Measurements from ENCODE around the gene SLC39A7. TPM values are rescaled to one million over a fixed set of nuclear protein-coding genes. Genes with fewer than 3 reads are reported as not detected.

SLC39A7 gene
- total and polyA plus RNA-seq, 2 of the 13 experiments (the other 11 are each of a cell fraction or from before 2014, with no cell fraction given) = 142 to 229 TPM

GRCh38 chr6:33172688-33173534 lies 27.8 kb upstream of the SLC39A7 start (continued):
- TF ChIP-seq SRSF1 (optimal IDR thresholded peaks at IDR 0.05; ENCODE audit: low read depth, low read length) = no peak
- 0 out of 2 replicates have a peak, but pooled peaks have one; percentile 16 for TF ChIP-seq EED (CRISPR knock-in tag; IDR thresholded peaks at IDR 0.05)
- no peak for TF ChIP-seq FOXP1 (IDR thresholded peaks at IDR 0.05)
- no peak for TF ChIP-seq FOXP1 (CRISPR knock-in tag; IDR thresholded peaks at IDR 0.05)
- TF ChIP-seq ZHX2 (IDR thresholded peaks at IDR 0.05; ENCODE audit: low read depth) = no peak
- no peak for TF ChIP-seq ZHX2 (CRISPR knock-in tag; IDR thresholded peaks at IDR 0.05; ENCODE audit: borderline replicate concordance)
- TF ChIP-seq CBFB (CRISPR knock-in tag; IDR thresholded peaks at IDR 0.05) = no peak
- no peak for TF ChIP-seq FUBP1 (CRISPR knock-in tag; IDR thresholded peaks at IDR 0.05; ENCODE audit: borderline replicate concordance)
- TF ChIP-seq CEBPZ (IDR thresholded peaks at IDR 0.05; ENCODE audit: low read length) = no peak
- no peak for TF ChIP-seq CENPX (CRISPR knock-in tag; IDR thresholded peaks at IDR 0.05)
- TF ChIP-seq ZNF775 (CRISPR knock-in tag; IDR thresholded peaks at IDR 0.05; ENCODE audit: borderline replicate concordance) = no peak
- TF ChIP-seq SP5 (CRISPR knock-in tag; IDR thresholded peaks at IDR 0.05; ENCODE audit: borderline replicate concordance, low read depth) = no peak
- TF ChIP-seq RARG (CRISPR knock-in tag; IDR thresholded peaks at IDR 0.05; ENCODE audit: low read depth) = no peak
- no peak for TF ChIP-seq PCBP2 (optimal IDR thresholded peaks at IDR 0.05; ENCODE audit: low read depth, low read length, poor library complexity, severe bottlenecking)
